NCI-H748 (cell line): ENCODE data around the gene TARBP2.

Source experiments
- DNase-seq: peaks from one replicate; lab custom pipeline; 2025; ENCODE audit not compliant: unreplicated experiment; lab: John Stamatoyannopoulos, UW

TARBP2 gene

DNA sequence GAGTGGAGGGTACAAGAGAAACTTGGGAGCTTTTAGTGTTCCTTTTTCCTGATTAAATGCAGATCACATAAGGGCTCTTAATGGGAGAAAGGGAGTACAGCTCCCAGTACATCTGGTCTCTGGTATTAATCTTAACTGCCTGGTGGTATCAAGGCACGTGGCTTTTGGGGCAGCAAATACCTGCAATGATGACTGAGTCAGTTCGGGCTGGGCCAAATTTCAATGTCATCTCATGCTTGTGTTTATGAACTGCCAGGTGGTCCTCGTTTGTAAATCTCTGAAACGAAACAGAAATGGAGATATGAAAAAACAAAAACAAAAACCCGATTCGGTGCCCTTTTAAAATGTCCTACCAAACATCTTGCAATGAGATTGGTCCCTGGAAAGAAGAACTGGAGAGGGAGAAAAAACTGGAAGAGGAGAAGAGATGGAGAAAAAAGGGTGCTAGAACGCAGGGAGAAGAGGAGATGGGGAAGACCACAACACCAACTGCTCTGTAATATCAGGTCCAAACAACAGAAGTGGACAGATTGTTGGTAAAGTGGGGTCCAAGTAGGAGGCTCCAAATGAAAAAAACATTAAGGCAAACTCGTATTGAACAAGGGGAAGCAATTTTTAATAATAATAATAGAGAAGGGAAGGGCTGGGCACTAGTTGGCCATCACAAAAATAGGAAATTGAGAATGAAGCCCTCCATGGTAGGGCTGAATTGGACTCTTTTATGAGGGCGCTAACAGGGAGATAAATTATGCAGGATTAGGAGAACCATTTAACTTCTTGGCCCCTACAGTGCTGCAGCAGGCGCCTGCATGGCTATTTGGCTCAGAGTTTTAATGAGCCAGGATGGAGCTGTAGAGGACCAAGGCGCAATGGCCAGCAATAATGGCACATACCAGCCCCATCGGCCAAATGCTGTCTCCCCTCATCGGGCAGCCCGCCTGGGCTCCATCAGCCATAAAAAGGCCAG, 51.6 kb downstream of the TARBP2 start:
- DNase-seq, result no peak
